Stimulated activated effector memory CD8-positive, alpha-beta T cell treated with anti-CD3 and anti-CD28 coated beads, Interleukin-12 subunit alpha, Interleukin-12 subunit beta, amount 100 ng/mL, for 72 hours (primary cell): Measurements from ENCODE around the gene EIF2S1.
A peak's percentile ranks its signal among the peaks of the same experiment; 100 is the strongest.

ENCODE experiments used
- ATAC-seq: fragments of 150-1000 bp; cut with Tn5 transposase; 2 replicates; pipeline ENCODE4 v1.10.0; 2021
- DNase-seq, 2 donors: peaks; one replicate each; pipeline ENCODE4 v3.0.0; 2021 to 2022; ENCODE audit warnings: low spot score in 2 of 2
- H3K27ac Mint-ChIP-seq: one replicate; pipeline ENCODE4 v1.8.0; 2022; ENCODE audit warnings: mild to moderate bottlenecking, mixed read lengths
- H3K36me3 Mint-ChIP-seq: one replicate; pipeline ENCODE4 v1.8.0; 2022; ENCODE audit warnings: mild to moderate bottlenecking, mixed read lengths
- H3K4me1 Mint-ChIP-seq: one replicate; pipeline ENCODE4 v1.8.0; 2022; ENCODE audit warnings: mixed read lengths
- H3K4me3 Mint-ChIP-seq: one replicate; pipeline ENCODE4 v1.8.0; 2022; ENCODE audit warnings: mild to moderate bottlenecking, mixed read lengths
- H3K9me3 Mint-ChIP-seq: one replicate; pipeline ENCODE4 v1.8.0; 2022; ENCODE audit warnings: mixed read lengths

EIF2S1 gene

GRCh38 chr14:67358924-67359774 is 979 bp upstream of the EIF2S1 start:
- peak overlapping the region; percentile 99 for H3K27ac Mint-ChIP-seq
- H3K36me3 Mint-ChIP-seq = peaks cover 51% of the 10 kb centered on the region
- H3K4me3 Mint-ChIP-seq = peak overlapping the region; percentile 97
- no peak for DNase-seq
- peaks cover 61% of the 10 kb centered on the region for H3K4me1 Mint-ChIP-seq
- no peaks in the 10 kb centered on the region for H3K9me3 Mint-ChIP-seq
- no peak for ATAC-seq

- H3K4me1 Mint-ChIP-seq = peaks cover 63% of the 10 kb centered on the region
- H3K9me3 Mint-ChIP-seq = no peaks in the 10 kb centered on the region
- ATAC-seq (peak; percentile 46), DNase-seq (no peak)
- peaks cover 65% of the 10 kb centered on the region for H3K36me3 Mint-ChIP-seq
- peak overlapping the region; percentile 99 for H3K27ac Mint-ChIP-seq
- H3K4me3 Mint-ChIP-seq = peak overlapping the region; percentile 97
Observed at GRCh38 chr14:67360470-67361206, 510 bp downstream of the EIF2S1 start.

GRCh38 chr14:67365476-67365875 is 5.3 kb downstream of the EIF2S1 start:
- no peak overlapping the region for H3K4me3 Mint-ChIP-seq
- peaks cover 59% of the 10 kb centered on the region for H3K4me1 Mint-ChIP-seq
- no peak overlapping the region for H3K27ac Mint-ChIP-seq
- DNase-seq (no peak), ATAC-seq (no peak)
- no peaks in the 10 kb centered on the region for H3K9me3 Mint-ChIP-seq
- peaks cover 100% of the 10 kb centered on the region for H3K36me3 Mint-ChIP-seq

GRCh38 chr14:67370830-67371229 is 10.7 kb downstream of the EIF2S1 start:
- peaks cover 50% of the 10 kb centered on the region for H3K4me1 Mint-ChIP-seq
- peaks cover 100% of the 10 kb centered on the region for H3K36me3 Mint-ChIP-seq
- DNase-seq = no peak
- no peaks in the 10 kb centered on the region for H3K9me3 Mint-ChIP-seq
- no peak overlapping the region for H3K4me3 Mint-ChIP-seq
- H3K27ac Mint-ChIP-seq = no peak overlapping the region
- ATAC-seq = peak; percentile 7

- DNase-seq = no peak
- H3K36me3 Mint-ChIP-seq = peaks cover 100% of the 10 kb centered on the region
- no peak overlapping the region for H3K4me3 Mint-ChIP-seq
- peaks cover 47% of the 10 kb centered on the region for H3K4me1 Mint-ChIP-seq
- no peaks in the 10 kb centered on the region for H3K9me3 Mint-ChIP-seq
- no peak for ATAC-seq
- H3K27ac Mint-ChIP-seq = peak overlapping the region; percentile 75
Observed at GRCh38 chr14:67371247-67372148, 11.4 kb downstream of the EIF2S1 start.

GRCh38 chr14:67372833-67373232 is 12.7 kb downstream of the EIF2S1 start:
- peaks cover 100% of the 10 kb centered on the region for H3K36me3 Mint-ChIP-seq

GRCh38 chr14:67373347-67373746 is 13.2 kb downstream of the EIF2S1 start:
- Mint-ChIP-seq H3K4me3 (peak overlapping the region; percentile 11), H3K4me1 (peaks cover 42% of the 10 kb centered on the region), H3K27ac (peak overlapping the region; percentile 75), H3K36me3 (peaks cover 100% of the 10 kb centered on the region), H3K9me3 (no peaks in the 10 kb centered on the region)
- peak; percentile 99 for ATAC-seq
- DNase-seq = no peak

More at GRCh38 chr14:67372833-67373232, 12.7 kb downstream of the EIF2S1 start:
- DNase-seq (no peak), ATAC-seq (no peak)
- H3K27ac Mint-ChIP-seq = peak overlapping the region; percentile 75
- no peak overlapping the region for H3K4me3 Mint-ChIP-seq
- H3K9me3 Mint-ChIP-seq = no peaks in the 10 kb centered on the region
- peaks cover 47% of the 10 kb centered on the region for H3K4me1 Mint-ChIP-seq

- Mint-ChIP-seq H3K9me3 (no peaks in the 10 kb centered on the region), H3K36me3 (peaks cover 100% of the 10 kb centered on the region), H3K4me1 (peaks cover 19% of the 10 kb centered on the region), H3K4me3 (no peak overlapping the region), H3K27ac (peak overlapping the region; percentile 53)
- no peak for DNase-seq
- peak; percentile 41 for ATAC-seq
Observed at GRCh38 chr14:67377916-67378315, 17.8 kb downstream of the EIF2S1 start.

- no peak overlapping the region for H3K4me3 Mint-ChIP-seq
- ATAC-seq = no peak
- H3K4me1 Mint-ChIP-seq = no peaks in the 10 kb centered on the region
- no peaks in the 10 kb centered on the region for H3K9me3 Mint-ChIP-seq
- no peak for DNase-seq
- peaks cover 78% of the 10 kb centered on the region for H3K36me3 Mint-ChIP-seq
- H3K27ac Mint-ChIP-seq = no peak overlapping the region
Observed at GRCh38 chr14:67385120-67385519, 25.0 kb downstream of the EIF2S1 start.

- no peak overlapping the region for H3K27ac Mint-ChIP-seq
- H3K9me3 Mint-ChIP-seq = no peaks in the 10 kb centered on the region
- H3K4me3 Mint-ChIP-seq = no peak overlapping the region
- H3K4me1 Mint-ChIP-seq = no peaks in the 10 kb centered on the region
- H3K36me3 Mint-ChIP-seq = peaks cover 73% of the 10 kb centered on the region
- DNase-seq = no peak
- no peak for ATAC-seq
Observed at GRCh38 chr14:67385618-67386017, 25.5 kb downstream of the EIF2S1 start.

- Mint-ChIP-seq H3K36me3 (peaks cover 57% of the 10 kb centered on the region), H3K4me3 (no peak overlapping the region), H3K4me1 (no peaks in the 10 kb centered on the region), H3K27ac (peak overlapping the region; percentile 63), H3K9me3 (no peaks in the 10 kb centered on the region)
- no peak for ATAC-seq
- DNase-seq = no peak
Observed at GRCh38 chr14:67387195-67387594, 27.1 kb downstream of the EIF2S1 start.

- Mint-ChIP-seq H3K4me3 (no peak overlapping the region), H3K9me3 (no peaks in the 10 kb centered on the region), H3K36me3 (peaks cover 36% of the 10 kb centered on the region), H3K27ac (no peak overlapping the region), H3K4me1 (no peaks in the 10 kb centered on the region)
- DNase-seq = no peak
- ATAC-seq = no peak
Observed at GRCh38 chr14:67389275-67389674, 29.1 kb downstream of the EIF2S1 start.

GRCh38 chr14:67389811-67390534 is 29.8 kb downstream of the EIF2S1 start:
- ATAC-seq (no peak), DNase-seq (no peak)
- no peaks in the 10 kb centered on the region for H3K4me1 Mint-ChIP-seq
- peaks cover 29% of the 10 kb centered on the region for H3K36me3 Mint-ChIP-seq
- no peak overlapping the region for H3K4me3 Mint-ChIP-seq
- H3K9me3 Mint-ChIP-seq = no peaks in the 10 kb centered on the region
- H3K27ac Mint-ChIP-seq = no peak overlapping the region

GRCh38 chr14:67391268-67391667 is 31.1 kb downstream of the EIF2S1 start:
- Mint-ChIP-seq H3K27ac (no peak overlapping the region), H3K9me3 (no peaks in the 10 kb centered on the region), H3K4me3 (no peak overlapping the region), H3K4me1 (no peaks in the 10 kb centered on the region), H3K36me3 (peaks cover 16% of the 10 kb centered on the region)
- ATAC-seq (no peak), DNase-seq (no peak)
